ENCODE results near the gene DCAF5.

DNA sequence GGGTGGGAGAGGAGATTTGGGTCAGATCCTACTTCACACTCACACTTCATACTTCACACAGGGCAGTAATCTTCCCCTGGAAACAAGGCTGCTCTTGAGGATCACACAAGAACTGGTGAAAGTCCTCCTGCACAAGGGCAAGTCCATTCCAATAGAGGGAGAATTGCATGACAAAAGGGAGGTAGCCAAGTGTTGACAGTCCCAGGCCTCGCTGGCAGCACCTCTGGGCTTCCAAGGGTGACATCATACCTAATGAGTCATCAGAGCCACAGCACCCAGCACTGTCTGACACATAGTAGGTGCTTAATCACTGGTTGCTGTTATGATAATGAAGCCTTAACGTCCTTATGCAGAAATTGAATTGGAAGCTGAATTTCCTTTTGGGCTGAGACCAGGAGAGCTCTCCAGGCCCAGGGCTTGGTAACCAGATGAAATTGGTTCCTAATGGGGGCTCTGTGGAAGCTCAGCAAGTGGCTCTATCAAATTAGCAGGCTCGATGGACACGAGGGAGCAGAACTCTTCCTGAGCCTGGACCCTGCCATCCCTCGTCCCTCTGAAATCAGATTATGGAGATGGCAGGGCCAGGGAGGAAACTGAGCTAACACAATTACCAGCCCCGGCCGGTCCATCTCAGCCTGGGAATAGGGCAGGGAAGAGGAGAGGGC is 115.0 kb downstream of the DCAF5 start:
- TF ChIP-seq, protein P1, sequence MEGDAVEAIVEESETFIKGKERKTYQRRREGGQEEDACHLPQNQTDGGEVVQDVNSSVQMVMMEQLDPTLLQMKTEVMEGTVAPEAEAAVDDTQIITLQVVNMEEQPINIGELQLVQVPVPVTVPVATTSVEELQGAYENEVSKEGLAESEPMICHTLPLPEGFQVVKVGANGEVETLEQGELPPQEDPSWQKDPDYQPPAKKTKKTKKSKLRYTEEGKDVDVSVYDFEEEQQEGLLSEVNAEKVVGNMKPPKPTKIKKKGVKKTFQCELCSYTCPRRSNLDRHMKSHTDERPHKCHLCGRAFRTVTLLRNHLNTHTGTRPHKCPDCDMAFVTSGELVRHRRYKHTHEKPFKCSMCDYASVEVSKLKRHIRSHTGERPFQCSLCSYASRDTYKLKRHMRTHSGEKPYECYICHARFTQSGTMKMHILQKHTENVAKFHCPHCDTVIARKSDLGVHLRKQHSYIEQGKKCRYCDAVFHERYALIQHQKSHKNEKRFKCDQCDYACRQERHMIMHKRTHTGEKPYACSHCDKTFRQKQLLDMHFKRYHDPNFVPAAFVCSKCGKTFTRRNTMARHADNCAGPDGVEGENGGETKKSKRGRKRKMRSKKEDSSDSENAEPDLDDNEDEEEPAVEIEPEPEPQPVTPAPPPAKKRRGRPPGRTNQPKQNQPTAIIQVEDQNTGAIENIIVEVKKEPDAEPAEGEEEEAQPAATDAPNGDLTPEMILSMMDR (conservative IDR thresholded peaks at IDR 0.05) = no peak
- TF ChIP-seq EZH2 (IDR thresholded peaks at IDR 0.05; ENCODE audit: low read depth) = no peak
